SK-N-SH treated with all-trans-retinoic acid at 6 μM for 48 hours (cell line): Measurements from ENCODE around the gene PEX10.

Source experiments
- ATAC-seq: fragments of 200-7000 bp; cut with Tn5 transposase; 3 replicates; pipeline ENCODE4 v1.9.1; 2020; ENCODE audit warnings: mild to moderate bottlenecking, moderate library complexity
- ARNTL ChIP-seq: fragments of 450-650 bp; formaldehyde crosslinking; IDR thresholded peaks from 2 replicates; pipeline ENCODE4 v1.5.0; 2020; ENCODE audit warnings: low read depth, mild to moderate bottlenecking, moderate library complexity, borderline replicate concordance
- BACH2 ChIP-seq: fragments of 250-450 bp; sonication (Bioruptor Pico); IDR thresholded peaks from 2 replicates; pipeline ENCODE4 v1.9.0; 2021; ENCODE audit warnings: mild to moderate bottlenecking, borderline replicate concordance
- CREB5 ChIP-seq: fragments of 250-450 bp; sonication (Bioruptor Pico); IDR thresholded peaks from 2 replicates; pipeline ENCODE4 v1.5.1; 2020; ENCODE audit warnings: low read depth, mild to moderate bottlenecking, moderate library complexity
- CSDC2 ChIP-seq: fragments of 250-450 bp; sonication (Bioruptor Pico); IDR thresholded peaks from 2 replicates; pipeline ENCODE4 v1.5.0; 2020; ENCODE audit warnings: mild to moderate bottlenecking, moderate library complexity
- CSRNP3 ChIP-seq: fragments of 250-450 bp; sonication (Bioruptor Pico); IDR thresholded peaks from 2 replicates; pipeline ENCODE4 v1.5.1; 2021; ENCODE audit warnings: mild to moderate bottlenecking, moderate library complexity
- ESRRG ChIP-seq: fragments of 250-450 bp; sonication (Bioruptor Pico); IDR thresholded peaks from 2 replicates; pipeline ENCODE4 v1.6.1; 2021; ENCODE audit warnings: mild to moderate bottlenecking
- GLIS3 ChIP-seq: fragments of 250-450 bp; sonication (Bioruptor Pico); IDR thresholded peaks from 2 replicates; pipeline ENCODE4 v1.5.0; 2020; ENCODE audit warnings: mild to moderate bottlenecking, moderate library complexity
- ISL1 ChIP-seq: fragments of 250-450 bp; sonication (Bioruptor Pico); IDR thresholded peaks from 2 replicates; pipeline ENCODE4 v2.1.2; 2022; ENCODE audit warnings: mild to moderate bottlenecking, moderate library complexity
- OSR1 ChIP-seq: fragments of 250-450 bp; sonication (Bioruptor Pico); IDR thresholded peaks from 2 replicates; pipeline ENCODE4 v1.8.0; 2022; ENCODE audit warnings: moderate library complexity, mild to moderate bottlenecking, inconsistent platforms
- PATZ1 ChIP-seq: fragments of 250-450 bp; sonication (Bioruptor Pico); IDR thresholded peaks from 2 replicates; pipeline ENCODE4 v1.8.0; 2020; ENCODE audit warnings: mild to moderate bottlenecking, moderate library complexity, borderline replicate concordance
- POU6F1 ChIP-seq: fragments of 250-450 bp; sonication (Bioruptor Pico); IDR thresholded peaks from 2 replicates; pipeline ENCODE4 v1.8.0; 2021; ENCODE audit warnings: low read depth, mild to moderate bottlenecking, moderate library complexity, borderline replicate concordance
- PPARA ChIP-seq: fragments of 250-450 bp; sonication (Bioruptor Pico); IDR thresholded peaks from 2 replicates; pipeline ENCODE4 v1.5.0; 2020; ENCODE audit warnings: mild to moderate bottlenecking, borderline replicate concordance
- RARB ChIP-seq: fragments of 250-450 bp; sonication (Bioruptor Pico); IDR thresholded peaks from 2 replicates; pipeline ENCODE4 v1.8.0; 2021; ENCODE audit warnings: mild to moderate bottlenecking, moderate library complexity
- SNAI2 ChIP-seq: fragments of 250-450 bp; sonication (Bioruptor Pico); IDR thresholded peaks from 2 replicates; pipeline ENCODE4 v1.5.0; 2020; ENCODE audit warnings: mild to moderate bottlenecking, moderate library complexity
- TCF4 ChIP-seq: fragments of 250-450 bp; sonication (Bioruptor Pico); IDR thresholded peaks from 2 replicates; pipeline ENCODE4 v1.8.0; 2021; ENCODE audit warnings: mild to moderate bottlenecking, moderate library complexity, borderline replicate concordance
- TOX ChIP-seq: fragments of 250-450 bp; sonication (Bioruptor Pico); IDR thresholded peaks from 2 replicates; pipeline ENCODE4 v1.8.0; 2021; ENCODE audit warnings: mild to moderate bottlenecking, moderate library complexity, borderline replicate concordance
- TSHZ2 ChIP-seq: fragments of 250-450 bp; sonication (Bioruptor Pico); IDR thresholded peaks from 2 replicates; pipeline ENCODE4 v1.5.0; 2020; ENCODE audit warnings: mild to moderate bottlenecking, moderate library complexity
- ZC3H10 ChIP-seq: fragments of 250-450 bp; sonication (Bioruptor Pico); IDR thresholded peaks from 2 replicates; pipeline ENCODE4 v1.5.1; 2021; ENCODE audit warnings: mild to moderate bottlenecking, moderate library complexity
- ZFP3 ChIP-seq: fragments of 250-450 bp; sonication (Bioruptor Pico); IDR thresholded peaks from 2 replicates; pipeline ENCODE4 v1.5.0; 2020; ENCODE audit warnings: mild to moderate bottlenecking, moderate library complexity
- ZFP30 ChIP-seq: fragments of 450-650 bp; formaldehyde crosslinking; IDR thresholded peaks from 2 replicates; pipeline ENCODE4 v1.5.0; 2022; ENCODE audit warnings: mild to moderate bottlenecking, moderate library complexity
- ZNF565 ChIP-seq: fragments of 450-650 bp; formaldehyde crosslinking; conservative IDR thresholded peaks from 2 replicates; pipeline ENCODE4 v1.5.0; 2020; ENCODE audit warnings: low read depth, mild to moderate bottlenecking, moderate library complexity
- ZNF70 ChIP-seq: fragments of 450-650 bp; formaldehyde crosslinking; IDR thresholded peaks from 2 replicates; pipeline ENCODE4 v1.5.0; 2020; ENCODE audit warnings: mild to moderate bottlenecking, moderate library complexity
- ZNF8 ChIP-seq: fragments of 450-650 bp; formaldehyde crosslinking; IDR thresholded peaks from 2 replicates; pipeline ENCODE4 v1.5.0; 2020; ENCODE audit warnings: mild to moderate bottlenecking, moderate library complexity

PEX10 gene

GRCh38 chr1:2378956-2379732 is 33.2 kb downstream of the PEX10 start:
- no peak for ATAC-seq
- TF ChIP-seq ZFP3 (CRISPR knock-in tag) (no peak), SNAI2 (CRISPR knock-in tag) (no peak), CSRNP3 (CRISPR knock-in tag) (no peak), ZFP30 (CRISPR knock-in tag) (no peak), PPARA (no peak), TOX (CRISPR knock-in tag) (no peak), RARB (CRISPR knock-in tag) (no peak), CSDC2 (CRISPR knock-in tag) (no peak), BACH2 (CRISPR knock-in tag) (no peak), GLIS3 (no peak), ESRRG (CRISPR knock-in tag) (no peak), POU6F1 (no peak)

- no peak for ATAC-seq
- no peak for TF ChIP-seq ARNTL
- no peak for TF ChIP-seq ZFP3 (CRISPR knock-in tag)
- no peak for TF ChIP-seq ZNF565 (CRISPR knock-in tag)
- no peak for TF ChIP-seq BACH2 (CRISPR knock-in tag)
- TF ChIP-seq CREB5 (CRISPR knock-in tag), result no peak
- no peak for TF ChIP-seq CSDC2 (CRISPR knock-in tag)
- TF ChIP-seq ZNF70, result no peak
- TF ChIP-seq ESRRG (CRISPR knock-in tag), result no peak
- TF ChIP-seq PATZ1 (CRISPR knock-in tag), result no peak
- TF ChIP-seq PPARA, result no peak
- no peak for TF ChIP-seq OSR1 (CRISPR knock-in tag)
- no peak for TF ChIP-seq CSRNP3 (CRISPR knock-in tag)
- TF ChIP-seq TSHZ2 (CRISPR knock-in tag), result no peak
- TF ChIP-seq ZC3H10, result no peak
- TF ChIP-seq TCF4 (CRISPR knock-in tag), result no peak
- no peak for TF ChIP-seq RARB (CRISPR knock-in tag)
- no peak for TF ChIP-seq ZNF8 (CRISPR knock-in tag)
- no peak for TF ChIP-seq SNAI2 (CRISPR knock-in tag)
- no peak for TF ChIP-seq TOX (CRISPR knock-in tag)
- TF ChIP-seq ISL1 (CRISPR knock-in tag), result no peak
Measured at GRCh38 chr1:2378441-2378851, 33.9 kb downstream of the PEX10 start.
